HepG2 (cell line): ENCODE results near the gene DCDC1. TPM values are rescaled to one million over a fixed set of nuclear protein-coding genes. Genes with fewer than 3 reads are reported as not detected.

Experiments used
- ATAC-seq: fragments of 200-7000 bp; cut with Tn5 transposase; 3 replicates; pipeline ENCODE4 v1.9.1; 2020; ENCODE audit warnings: mild to moderate bottlenecking, moderate library complexity
- BruUV-seq: library from RNA; stranded (reverse); fragments of 400-500 nt; replicated peaks from 2 replicates; lab custom pipeline; 2021; lab: Mats Ljungman, UMichigan
- CTCF ChIA-PET: fragments of 300-600 bp; formaldehyde crosslinking; extraction: SDS; loops from one replicate; lab custom pipeline; 2021; ENCODE audit warnings: low total read pairs, inconsistent platforms, low intra/inter-chr PET ratio; lab: Yijun Ruan, JAX
- POLR2A ChIA-PET: fragments of 350-600 bp; sonication (Branson Sonifier 250); formaldehyde crosslinking; loops from one replicate; lab custom pipeline; 2020; ENCODE audit warnings: antibody characterized with exemption, inconsistent platforms; lab: Yijun Ruan, JAX
- DNase-seq: peaks from one replicate; pipeline ENCODE4 v3.0.0-alpha.2; 2015; ENCODE audit warnings: low spot score
- FAIRE-seq: peaks from 3 replicates; lab custom pipeline; 2011; peaks lifted over from hg19 to GRCh38; lab: Jason Lieb, UNC
- H2AFZ ChIP-seq: one replicate; pipeline ENCODE4 v1.6.1; 2011; ENCODE audit warnings: low read length, inconsistent platforms
- H3K27ac ChIP-seq: fragments of 300-600 bp; 3 replicates; pipeline ENCODE4 v1.8.0; 2011; ENCODE audit warnings: mixed run types, mild to moderate bottlenecking, mixed read lengths, low read length, inconsistent platforms; ENCODE audit not compliant: insufficient read depth; ENCODE audit errors: extremely low read length
- H3K27me3 ChIP-seq, 2 experiments: fragments of 200-600 bp in 1 of 2; 2 replicates in 1 of 2; 3 replicates in 1 of 2; pipeline versions ENCODE4 v1.6.0 to v1.8.0; 2011; ENCODE audit warnings: low read length in 2 of 2, mild to moderate bottlenecking in 2 of 2, moderate library complexity in 2 of 2, inconsistent platforms in 1 of 2; ENCODE audit not compliant: insufficient read depth in 2 of 2, control insufficient read depth in 1 of 2
- H3K36me3 ChIP-seq, 2 experiments: fragments of 200-600 bp in 1 of 2; replicated peaks in 1 of 2; 2 replicates in 1 of 2; 3 replicates in 1 of 2; pipeline versions ENCODE4 v1.5.1 to v1.8.0; 2011; ENCODE audit warnings: low read length in 2 of 2, inconsistent platforms in 1 of 2; ENCODE audit not compliant: insufficient read depth in 2 of 2, control insufficient read depth in 1 of 2
- H3K4me1 ChIP-seq: 2 replicates; pipeline ENCODE4 v1.5.1; 2012; ENCODE audit warnings: low read length, inconsistent platforms; ENCODE audit not compliant: insufficient read depth
- H3K4me2 ChIP-seq: 2 replicates; pipeline ENCODE4 v1.6.0; 2011; ENCODE audit warnings: low read depth, low read length, inconsistent platforms
- H3K4me3 ChIP-seq, 3 experiments: fragments of 200-600 bp in 1 of 3; sonication (generic), shearing (Covaris generic) in 1 of 3; replicated peaks in 1 of 3; 2 replicates each; pipeline ENCODE4 v1.5.1; 2011 to 2016; ENCODE audit warnings: low read length in 3 of 3, inconsistent platforms in 2 of 3, low read depth in 2 of 3, mild to moderate bottlenecking in 2 of 3, control low read depth in 1 of 3, mixed read lengths in 1 of 3; ENCODE audit not compliant: insufficient read depth in 1 of 3
- H3K79me2 ChIP-seq: one replicate; pipeline ENCODE4 v1.6.1; 2011; ENCODE audit warnings: low read length, inconsistent platforms; ENCODE audit not compliant: insufficient read depth
- H3K9ac ChIP-seq: 2 replicates; pipeline ENCODE4 v1.6.0; 2011; ENCODE audit warnings: mild to moderate bottlenecking, low read depth, low read length, inconsistent platforms; ENCODE audit not compliant: insufficient read depth
- H3K9me3 ChIP-seq: 2 replicates; pipeline ENCODE4 v1.5.1; 2012; ENCODE audit warnings: mild to moderate bottlenecking, low read length
- H4K20me1 ChIP-seq: 2 replicates; pipeline ENCODE4 v1.6.0; 2011; ENCODE audit warnings: inconsistent platforms, mild to moderate bottlenecking, low read length, moderate library complexity; ENCODE audit not compliant: insufficient read depth
- ARID4A ChIP-seq: sonication (generic); formaldehyde crosslinking; IDR thresholded peaks from 2 replicates; pipeline ENCODE4 v1.5.0; 2020; ENCODE audit warnings: mild to moderate bottlenecking, missing genetic modification reagents, borderline replicate concordance
- CENPX ChIP-seq: sonication (generic); formaldehyde crosslinking; IDR thresholded peaks from 2 replicates; pipeline ENCODE4 v1.9.0; 2021; ENCODE audit warnings: mild to moderate bottlenecking, missing genetic modification reagents, moderate library complexity
- HNF4G ChIP-seq, 2 experiments: sonication (generic) in 1 of 2; formaldehyde crosslinking in 1 of 2; IDR thresholded peaks; 2 replicates each; pipeline versions ENCODE4 v1.4.0 to v1.6.1; 2011 to 2020; ENCODE audit warnings: borderline replicate concordance in 2 of 2, low read depth in 2 of 2, mild to moderate bottlenecking in 2 of 2, low read length in 1 of 2, missing genetic modification reagents in 1 of 2, moderate library complexity in 1 of 2
- KLF13 ChIP-seq: sonication (generic); formaldehyde crosslinking; IDR thresholded peaks from 2 replicates; pipeline ENCODE4 v1.4.0; 2020; ENCODE audit warnings: mild to moderate bottlenecking, missing genetic modification reagents
- PRPF4 ChIP-seq: fragments of 200-400 bp; formaldehyde crosslinking; IDR thresholded peaks from 2 replicates; pipeline ENCODE4 v1.6.1; 2016; ENCODE audit warnings: low read length, low read depth; ENCODE audit not compliant: poor library complexity, severe bottlenecking
- SIN3B ChIP-seq: fragments of 150-350 bp; IDR thresholded peaks from 2 replicates; pipeline ENCODE4 v1.6.1; 2014; ENCODE audit warnings: low read length
- SMAD1 ChIP-seq: sonication (generic); formaldehyde crosslinking; IDR thresholded peaks from 2 replicates; pipeline ENCODE4 v1.4.0; 2020; ENCODE audit warnings: missing genetic modification reagents, low read depth, mild to moderate bottlenecking, borderline replicate concordance
- TEAD2 ChIP-seq: sonication (generic); formaldehyde crosslinking; IDR thresholded peaks from 2 replicates; pipeline ENCODE4 v1.9.0; 2021; ENCODE audit warnings: missing genetic modification reagents
- TMF1 ChIP-seq: sonication (generic); formaldehyde crosslinking; IDR thresholded peaks from 2 replicates; pipeline ENCODE4 v1.8.1; 2022; ENCODE audit warnings: low read depth, missing genetic modification reagents
- U2AF2 ChIP-seq: fragments of 200-400 bp; formaldehyde crosslinking; IDR thresholded peaks from 2 replicates; pipeline ENCODE4 v1.6.1; 2017; ENCODE audit warnings: low read depth, mild to moderate bottlenecking, low read length
- ZNF264 ChIP-seq: sonication (generic); formaldehyde crosslinking; IDR thresholded peaks from 2 replicates; pipeline ENCODE4 v1.4.0; 2020; ENCODE audit warnings: missing genetic modification reagents
- ZNF441 ChIP-seq: sonication (generic); formaldehyde crosslinking; IDR thresholded peaks from 2 replicates; pipeline ENCODE4 v1.7.0; 2021; ENCODE audit warnings: missing genetic modification reagents, borderline replicate concordance
- ZNF770 ChIP-seq: sonication (generic); formaldehyde crosslinking; IDR thresholded peaks from 2 replicates; pipeline ENCODE4 v1.5.0; 2020; ENCODE audit warnings: mild to moderate bottlenecking, missing genetic modification reagents
- ZSCAN31 ChIP-seq: sonication (generic); formaldehyde crosslinking; IDR thresholded peaks from 2 replicates; pipeline ENCODE4 v1.5.0; 2020; ENCODE audit warnings: low read depth, mild to moderate bottlenecking, missing genetic modification reagents
- WGBS: methylation state at CpG from one replicate; pipeline ENCODE4 v1.1.6; 2017; ENCODE audit warnings: low lambda C conversion rate; 5-methylcytosine and 5-hydroxymethylcytosine counted together
- in situ Hi-C: cut with HindIII; loops from 2 replicates; pipeline ENCODE4 v1.10.0; 2017; ENCODE audit warnings: low pct_unique_long_range_greater_than_20kb; ENCODE audit not compliant: extremely low pct_ligation_motif_present
- intact Hi-C: fragments of 100-400 bp; cut with micrococcal nuclease; formaldehyde crosslinking; loops from one replicate; pipeline ENCODE4 v1.10.0; 2022; ENCODE audit not compliant: unreplicated experiment
- polyA plus RNA-seq, 8 experiments: library from polyadenylated mRNA; depleted of rRNA in 3 of 8; stranded (reverse) in 7 of 8; unstranded in 1 of 8; fragments of >200 nt; fragmentation: Illumina TruSeq in 4 of 8; extraction: Trizol in 4 of 8; gene quantifications; 2 replicates each; pipeline versions ENCODE4 v1.2.1 to v1.2.3, GENCODE V29; 2011 to 2016; ENCODE audit warnings: low read depth in 4 of 8, missing spikeins in 1 of 8, mixed read lengths in 1 of 8; ENCODE audit not compliant: insufficient read depth in 1 of 8
- total RNA-seq, 5 experiments: library from RNA; depleted of rRNA; stranded (reverse); fragments of >200 nt; fragmentation: Illumina TruSeq; extraction: Trizol; gene quantifications; 2 replicates each; pipeline ENCODE4 v1.2.3, GENCODE V29; 2016; ENCODE audit warnings: low read depth in 1 of 5
- TF ChIP-seq, protein P1 (sequence below): sonication (generic); formaldehyde crosslinking; IDR thresholded peaks from 2 replicates; pipeline ENCODE4 v1.4.0; 2020; ENCODE audit warnings: missing genetic modification reagents, borderline replicate concordance

Gene DCDC1
- total and polyA plus RNA-seq, 2 of the 13 experiments (the other 11 are each of a cell fraction or from before 2014, with no cell fraction given) = 0.12 to 0.27 TPM

DNA sequence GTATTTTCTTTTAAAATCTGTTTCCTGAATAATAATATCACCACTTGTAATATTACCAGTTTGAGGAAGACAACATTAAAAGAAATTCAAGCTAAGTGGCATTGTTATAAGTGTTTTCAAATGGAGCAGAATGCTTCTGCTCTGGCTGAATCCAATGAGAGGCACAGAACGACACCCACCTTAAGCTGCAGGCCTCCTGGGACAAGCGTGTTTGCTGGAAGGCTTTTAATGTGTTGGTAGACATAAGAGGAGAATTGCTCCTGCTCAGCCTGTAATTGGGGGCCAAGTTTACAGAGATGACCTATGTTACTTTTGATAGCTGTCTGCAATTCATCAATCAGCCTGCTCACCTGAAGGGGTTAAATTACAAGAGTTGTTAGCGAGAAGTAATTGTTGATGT, 242.2 kb downstream of the DCDC1 start:
- H3K79me2 ChIP-seq = no peaks in the 10 kb centered on the region
- no peak for FAIRE-seq
- no peak for ATAC-seq
- H4K20me1 ChIP-seq = no peaks in the 10 kb centered on the region
- H3K4me1 ChIP-seq = no peaks in the 10 kb centered on the region
- in situ Hi-C loops (no loop called here), intact Hi-C loops (no loop called here)
- DNase-seq = no peak
- no peaks in the 10 kb centered on the region for H3K27me3 ChIP-seq
- no peaks in the 10 kb centered on the region for H3K36me3 ChIP-seq
- WGBS = 17% methylated on average over 3 of the region's 3 CpGs
- H3K9ac ChIP-seq = no peak overlapping the region
- no TSS peak for BruUV-seq
- H3K9me3 ChIP-seq = no peaks in the 10 kb centered on the region
- no peak overlapping the region for H3K4me2 ChIP-seq
- POLR2A ChIA-PET = no interaction called here
- no peak overlapping the region for H2AFZ ChIP-seq
- CTCF ChIA-PET = no interaction called here
- H3K27ac ChIP-seq = no peak overlapping the region
- H3K4me3 ChIP-seq = no peak overlapping the region
- TF ChIP-seq HNF4G (IDR thresholded peaks at IDR 0.05; ENCODE audit: borderline replicate concordance, low read depth, low read length) (no peak), HNF4G (CRISPR knock-in tag; IDR thresholded peaks at IDR 0.05; ENCODE audit: borderline replicate concordance, low read depth) (no peak), TMF1 (no peak), PRPF4 (no peak), U2AF2 (no peak), TEAD2 (no peak), SIN3B (no peak), ZNF441 (CRISPR knock-in tag) (no peak), ARID4A (CRISPR knock-in tag) (no peak), KLF13 (no peak), ZNF770 (CRISPR knock-in tag) (no peak), SMAD1 (CRISPR knock-in tag) (no peak), CENPX (no peak), ZNF264 (no peak), ZSCAN31 (CRISPR knock-in tag) (no peak)
- TF ChIP-seq, protein P1, sequence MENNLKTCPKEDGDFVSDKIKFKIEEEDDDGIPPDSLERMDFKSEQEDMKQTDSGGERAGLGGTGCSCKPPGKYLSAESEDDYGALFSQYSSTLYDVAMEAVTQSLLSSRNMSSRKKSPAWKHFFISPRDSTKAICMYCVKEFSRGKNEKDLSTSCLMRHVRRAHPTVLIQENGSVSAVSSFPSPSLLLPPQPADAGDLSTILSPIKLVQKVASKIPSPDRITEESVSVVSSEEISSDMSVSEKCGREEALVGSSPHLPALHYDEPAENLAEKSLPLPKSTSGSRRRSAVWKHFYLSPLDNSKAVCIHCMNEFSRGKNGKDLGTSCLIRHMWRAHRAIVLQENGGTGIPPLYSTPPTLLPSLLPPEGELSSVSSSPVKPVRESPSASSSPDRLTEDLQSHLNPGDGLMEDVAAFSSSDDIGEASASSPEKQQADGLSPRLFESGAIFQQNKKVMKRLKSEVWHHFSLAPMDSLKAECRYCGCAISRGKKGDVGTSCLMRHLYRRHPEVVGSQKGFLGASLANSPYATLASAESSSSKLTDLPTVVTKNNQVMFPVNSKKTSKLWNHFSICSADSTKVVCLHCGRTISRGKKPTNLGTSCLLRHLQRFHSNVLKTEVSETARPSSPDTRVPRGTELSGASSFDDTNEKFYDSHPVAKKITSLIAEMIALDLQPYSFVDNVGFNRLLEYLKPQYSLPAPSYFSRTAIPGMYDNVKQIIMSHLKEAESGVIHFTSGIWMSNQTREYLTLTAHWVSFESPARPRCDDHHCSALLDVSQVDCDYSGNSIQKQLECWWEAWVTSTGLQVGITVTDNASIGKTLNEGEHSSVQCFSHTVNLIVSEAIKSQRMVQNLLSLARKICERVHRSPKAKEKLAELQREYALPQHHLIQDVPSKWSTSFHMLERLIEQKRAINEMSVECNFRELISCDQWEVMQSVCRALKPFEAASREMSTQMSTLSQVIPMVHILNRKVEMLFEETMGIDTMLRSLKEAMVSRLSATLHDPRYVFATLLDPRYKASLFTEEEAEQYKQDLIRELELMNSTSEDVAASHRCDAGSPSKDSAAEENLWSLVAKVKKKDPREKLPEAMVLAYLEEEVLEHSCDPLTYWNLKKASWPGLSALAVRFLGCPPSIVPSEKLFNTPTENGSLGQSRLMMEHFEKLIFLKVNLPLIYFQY (CRISPR knock-in tag) = no peak
